HG02884 (cell line): Measurements from ENCODE around the gene DRAM1.
"Not testable (repeated sequence)": the region's sequence is repeated elsewhere in the genome, so short reads cannot be mapped to it uniquely, and the experiment has no call there.

ENCODE experiments used
- ATAC-seq: cut with Tn5 transposase; IDR thresholded peaks from one replicate; pipeline ENCODE4 v1.9.1; 2021; ENCODE audit warnings: mild to moderate bottlenecking, moderate library complexity; ENCODE audit not compliant: unreplicated experiment

DRAM1 gene

GRCh38 chr12:101876861-101877805 lies at the start of gene DRAM1:
TSS of gene DRAM1 (plus strand) at chr12:101877580. CDS start at chr12:101877790, 210 bp downstream.
- ATAC-seq, result peak; percentile 80

GRCh38 chr12:101828463-101829196 lies 48.8 kb upstream of the DRAM1 start:
- ATAC-seq, result no peak

- ATAC-seq, result peak; percentile 5
Observed at GRCh38 chr12:101829639-101830366, 47.6 kb upstream of the DRAM1 start.

- ATAC-seq, result peak; percentile 82
Observed at GRCh38 chr12:101830367-101831325, 46.7 kb upstream of the DRAM1 start, which contains the start of gene GNPTAB. TSS of gene GNPTAB (minus strand) at chr12:101830959. CDS start at chr12:101830675, 284 bp downstream.

- no peak for ATAC-seq
Observed at GRCh38 chr12:101832030-101832429, 45.4 kb upstream of the DRAM1 start.

GRCh38 chr12:101838628-101839323 lies 38.6 kb upstream of the DRAM1 start:
- ATAC-seq, result no peak

GRCh38 chr12:101839324-101840283 lies 37.8 kb upstream of the DRAM1 start:
- no peak for ATAC-seq

- no peak for ATAC-seq
Observed at GRCh38 chr12:101841069-101841468, 36.3 kb upstream of the DRAM1 start.

GRCh38 chr12:101845137-101845711 lies 32.2 kb upstream of the DRAM1 start:
- ATAC-seq, result no peak

- no peak for ATAC-seq
Observed at GRCh38 chr12:101847325-101847724, 30.1 kb upstream of the DRAM1 start.

- ATAC-seq, result peak; percentile 41
Observed at GRCh38 chr12:101850199-101850598, 27.2 kb upstream of the DRAM1 start.

- no peak for ATAC-seq
Observed at GRCh38 chr12:101852998-101853397, 24.4 kb upstream of the DRAM1 start.

- ATAC-seq, result peak; percentile 40
Observed at GRCh38 chr12:101854747-101855146, 22.6 kb upstream of the DRAM1 start.

GRCh38 chr12:101855364-101855884 lies 22.0 kb upstream of the DRAM1 start:
- no peak for ATAC-seq

GRCh38 chr12:101855976-101856375 lies 21.4 kb upstream of the DRAM1 start:
- ATAC-seq, result no peak

- not testable (repeated sequence) for ATAC-seq
Observed at GRCh38 chr12:101856614-101857013, 20.8 kb upstream of the DRAM1 start.

GRCh38 chr12:101857043-101857558 lies 20.3 kb upstream of the DRAM1 start:
- ATAC-seq, result peak; percentile 48
